GM12878 (cell line): ENCODE results near the gene FUS. TPM values are rescaled to one million over a fixed set of nuclear protein-coding genes. Genes with fewer than 3 reads are reported as not detected.

Experiments used
- ATAC-seq: fragments of 200-7000 bp; cut with Tn5 transposase; 3 replicates; pipeline ENCODE4 v1.9.1; 2020; ENCODE audit warnings: mild to moderate bottlenecking, moderate library complexity
- BruUV-seq: library from RNA; stranded (reverse); fragments of 400-500 nt; replicated peaks from 2 replicates; lab custom pipeline; 2021; lab: Mats Ljungman, UMichigan
- CTCF ChIA-PET: fragments of 300-600 bp; sonication (Branson Sonifier 250); formaldehyde crosslinking; extraction: SDS; loops from one replicate; lab custom pipeline; 2021; ENCODE audit warnings: inconsistent platforms; lab: Yijun Ruan, JAX
- POLR2A ChIA-PET: fragments of 350-600 bp; formaldehyde crosslinking; extraction: SDS; loops from one replicate; lab custom pipeline; 2021; ENCODE audit warnings: inconsistent platforms; lab: Charles Lee
- RAD21 ChIA-PET: fragments of 300-600 bp; sonication (Branson Sonifier 250); formaldehyde crosslinking; loops from one replicate; lab custom pipeline; 2023; ENCODE audit warnings: antibody characterized with exemption; ENCODE audit not compliant: unreplicated experiment; lab: Charles Lee
- SMC1A ChIA-PET: fragments of 300-600 bp; sonication (Branson Sonifier 250); formaldehyde crosslinking; loops from one replicate; lab custom pipeline; 2023; ENCODE audit not compliant: unreplicated experiment, uncharacterized antibody; lab: Charles Lee
- DNase-seq: peaks from one replicate; pipeline ENCODE4 v3.0.0-alpha.2; 2011; ENCODE audit warnings: low read depth, low spot score
- FAIRE-seq: peaks from 3 replicates; lab custom pipeline; 2011; peaks lifted over from hg19 to GRCh38; lab: Jason Lieb, UNC
- H2AFZ ChIP-seq: 2 replicates; pipeline ENCODE4 v1.6.0; 2011; ENCODE audit warnings: low read depth, low read length, control low read depth; ENCODE audit not compliant: control insufficient read depth
- H3K27ac ChIP-seq: 2 replicates; pipeline ENCODE4 v1.5.1; 2011; ENCODE audit warnings: control low read depth; ENCODE audit not compliant: control insufficient read depth, insufficient read depth
- H3K27me3 ChIP-seq, 2 experiments: replicated peaks in 1 of 2; 2 replicates each; pipeline versions ENCODE4 v1.6.0 to v1.6.1; 2011; ENCODE audit warnings: low read length in 1 of 2; ENCODE audit not compliant: control insufficient read depth in 2 of 2, insufficient read depth in 2 of 2
- H3K36me3 ChIP-seq, 2 experiments: 2 replicates each; pipeline ENCODE4 v1.5.1; 2011; ENCODE audit warnings: low read length in 1 of 2; ENCODE audit not compliant: control insufficient read depth in 2 of 2, insufficient read depth in 2 of 2
- H3K4me1 ChIP-seq: 2 replicates; pipeline ENCODE4 v1.6.1; 2011; ENCODE audit warnings: mild to moderate bottlenecking, low read length, moderate library complexity, mixed read lengths; ENCODE audit not compliant: control insufficient read depth, insufficient read depth
- H3K4me2 ChIP-seq: 2 replicates; pipeline ENCODE4 v1.6.0; 2011; ENCODE audit warnings: control low read depth; ENCODE audit not compliant: control insufficient read depth, insufficient read depth
- H3K4me3 ChIP-seq: fragments of 200-600 bp; sonication (generic); 2 replicates; pipeline ENCODE4 v1.5.1; 2016
- H3K79me2 ChIP-seq: 2 replicates; pipeline ENCODE4 v1.6.0; 2011; ENCODE audit warnings: low read length; ENCODE audit not compliant: control insufficient read depth, insufficient read depth
- H3K9ac ChIP-seq: 2 replicates; pipeline ENCODE4 v1.8.0; 2011; ENCODE audit warnings: low read length, control low read depth, mixed read lengths; ENCODE audit not compliant: control insufficient read depth, insufficient read depth
- H3K9me3 ChIP-seq: replicated peaks from 3 replicates; pipeline ENCODE4 v1.5.1; 2011; ENCODE audit warnings: mild to moderate bottlenecking, low read length; ENCODE audit not compliant: control insufficient read depth, insufficient read depth
- H4K20me1 ChIP-seq: 2 replicates; pipeline ENCODE4 v1.6.0; 2011; ENCODE audit not compliant: control insufficient read depth, insufficient read depth
- PML ChIP-seq: IDR thresholded peaks from 2 replicates; pipeline ENCODE4 v1.6.1; 2012; ENCODE audit warnings: low read length, inconsistent platforms
- POLR2A ChIP-seq: IDR thresholded peaks from 2 replicates; pipeline ENCODE4 v1.6.1; 2011; ENCODE audit warnings: low read depth, mild to moderate bottlenecking, low read length
- POLR2AphosphoS2 ChIP-seq: IDR thresholded peaks from 2 replicates; pipeline ENCODE4 v1.6.1; 2011; ENCODE audit warnings: low read depth, mild to moderate bottlenecking, low read length, improper control_type of control experiment, moderate library complexity
- POLR2AphosphoS5 ChIP-seq: IDR thresholded peaks from 2 replicates; pipeline ENCODE4 v1.6.1; 2011; ENCODE audit warnings: mild to moderate bottlenecking, low read length, inconsistent platforms
- POU2F2 ChIP-seq: IDR thresholded peaks from 3 replicates; pipeline ENCODE4 v1.6.1; 2011; ENCODE audit warnings: low read depth, mild to moderate bottlenecking, low read length, borderline replicate concordance
- RUNX3 ChIP-seq: IDR thresholded peaks from 2 replicates; pipeline ENCODE4 v1.6.1; 2012; ENCODE audit warnings: low read length, inconsistent platforms
- SMARCA5 ChIP-seq: fragments of 450-650 bp; IDR thresholded peaks from 2 replicates; pipeline ENCODE4 v1.6.1; 2017; ENCODE audit warnings: mild to moderate bottlenecking
- WGBS: methylation state at CpG from one replicate; pipeline ENCODE4 v1.1.6; 2016; ENCODE audit warnings: low lambda C conversion rate; ENCODE audit not compliant: insufficient replicate concordance, insufficient coverage; ENCODE audit errors: missing lambda C conversion rate; 5-methylcytosine and 5-hydroxymethylcytosine counted together
- in situ Hi-C: fragments of 300-500 bp; cut with MboI; formaldehyde crosslinking; loops from 9 replicates; pipeline ENCODE4 v1.14.3; 2018; ENCODE audit warnings: mixed read lengths
- intact Hi-C: fragments of 100-400 bp; cut with micrococcal nuclease; formaldehyde crosslinking; loops from one replicate; pipeline ENCODE4 v1.14.2; 2022; ENCODE audit not compliant: unreplicated experiment
- polyA plus RNA-seq, 11 experiments: library from polyadenylated mRNA; depleted of rRNA in 4 of 11; unstranded in 6 of 11; stranded (reverse) in 5 of 11; fragments of >200 nt; fragmentation: Nextera tagmentation in 4 of 11; fragmentation: Illumina TruSeq in 1 of 11; extraction: Ambion mirVana in 4 of 11; extraction: Trizol in 1 of 11; gene quantifications; 1 replicate in 1 of 11; 2 replicates in 10 of 11; pipeline versions ENCODE4 v1.2.1 to v1.2.3, GENCODE V29; 2011 to 2016; ENCODE audit warnings: inconsistent platforms in 2 of 11, missing spikeins in 2 of 11, low read depth in 1 of 11
- total RNA-seq, 4 experiments: library from RNA; depleted of rRNA in 3 of 4; stranded (reverse); fragments of >200 nt in 3 of 4; fragmentation: Illumina TruSeq in 1 of 4; extraction: Trizol in 1 of 4; gene quantifications; 2 replicates each; pipeline versions ENCODE4 v1.2.1 to v1.2.3, GENCODE V29; 2013 to 2021
- TF ChIP-seq, protein P1 (sequence below): IDR thresholded peaks from 2 replicates; pipeline ENCODE4 v1.6.1; 2012; ENCODE audit warnings: low read depth, low read length, improper control_type of control experiment

The FUS gene
- total and polyA plus RNA-seq, 10 of the 15 experiments (the other 5 are each of a cell fraction or from before 2014, with no cell fraction given): 46.8 to 521 (median 347) TPM

DNA sequence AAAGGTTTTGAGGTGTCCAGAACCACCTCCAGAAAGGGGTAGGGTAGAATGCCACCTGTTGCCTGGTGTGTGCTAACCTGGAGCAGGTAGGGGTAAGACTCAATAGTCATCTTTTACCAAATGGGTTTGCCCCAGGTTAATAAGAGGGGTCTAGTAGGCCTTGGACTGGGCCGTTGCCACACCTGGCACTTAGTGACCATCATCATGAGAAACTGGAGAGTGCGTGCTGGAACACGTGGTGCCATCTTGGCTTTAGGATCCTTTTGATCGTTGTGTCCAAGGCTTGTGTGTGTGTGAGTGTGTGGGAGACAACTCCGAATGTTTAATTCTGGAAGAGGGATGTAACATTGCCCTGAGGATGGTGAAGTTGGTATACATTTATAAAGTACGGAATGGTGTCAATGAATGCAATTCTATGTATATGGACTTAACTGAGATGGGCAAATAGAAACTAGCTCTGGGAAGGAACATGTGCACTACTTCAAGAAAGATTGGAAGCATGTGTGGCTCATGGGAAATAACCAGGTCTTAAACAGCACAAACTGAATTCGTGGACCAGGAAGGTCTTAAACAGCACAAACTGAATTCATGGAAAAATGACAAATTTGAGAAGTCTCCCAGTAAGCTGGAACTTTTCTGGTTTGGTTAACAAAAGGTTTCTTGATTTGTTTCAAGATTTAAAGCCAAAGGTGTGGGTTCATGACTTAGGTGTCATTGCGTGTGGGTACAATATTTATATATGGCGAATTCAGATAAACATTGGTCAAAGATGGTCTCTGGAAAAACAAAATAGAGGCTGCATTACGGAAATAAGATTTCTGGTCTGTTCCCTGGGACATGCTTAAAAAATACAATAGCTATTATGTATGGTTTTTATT, 7.2 kb downstream of the FUS start:
- no peak overlapping the region for H2AFZ ChIP-seq
- peaks cover 40 to 75% of the 10 kb centered on the region in 2 experiments for H3K36me3 ChIP-seq
- intact Hi-C loops: loop anchor here (10.0 kb wide), 1 partner anchor 688 kb away; the partner anchor contains the start of gene ZNF267
- no peak for DNase-seq
- ChIA-PET CTCF (interaction anchor here (0.7 to 1.4 kb wide), 5 partner anchors 9 to 255 kb away, joined by 3 to 5 read pairs (median 3); partner anchors contain the start of gene ZNF843), SMC1A (interaction anchor here (0.6 to 1.3 kb wide), 2 partner anchors 14 to 24 kb away, joined by 3 read pairs; no protein-coding TSS in a partner anchor)
- no peak overlapping the region for H3K27ac ChIP-seq
- TF ChIP-seq POLR2AphosphoS2 (peak; percentile 72; the same call in 1 of the 2 replicates), PML (peak; percentile 58; the same call in 1 of the 2 replicates), POLR2AphosphoS5 (peak; percentile 84), RUNX3 (peak; percentile 6; the same call in 1 of the 2 replicates), POLR2A (peak; percentile 72), POU2F2 (peak; percentile 26; the same call in 1 of the 3 replicates), SMARCA5 (no peak)
- TF ChIP-seq, protein P1, sequence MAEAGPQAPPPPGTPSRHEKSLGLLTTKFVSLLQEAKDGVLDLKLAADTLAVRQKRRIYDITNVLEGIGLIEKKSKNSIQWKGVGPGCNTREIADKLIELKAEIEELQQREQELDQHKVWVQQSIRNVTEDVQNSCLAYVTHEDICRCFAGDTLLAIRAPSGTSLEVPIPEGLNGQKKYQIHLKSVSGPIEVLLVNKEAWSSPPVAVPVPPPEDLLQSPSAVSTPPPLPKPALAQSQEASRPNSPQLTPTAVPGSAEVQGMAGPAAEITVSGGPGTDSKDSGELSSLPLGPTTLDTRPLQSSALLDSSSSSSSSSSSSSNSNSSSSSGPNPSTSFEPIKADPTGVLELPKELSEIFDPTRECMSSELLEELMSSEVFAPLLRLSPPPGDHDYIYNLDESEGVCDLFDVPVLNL: no peak
- TF ChIP-seq, all 136 proteins: peak for 6
- BruUV-seq: TSS peak; percentile 2
- no peak overlapping the region; the same call in 1 of the 2 replicates for H3K4me2 ChIP-seq
- ATAC-seq: 0 out of 3 replicates have a peak, but pooled peaks have one; percentile 4
- H3K9me3 ChIP-seq: no peaks in the 10 kb centered on the region
- H3K79me2 ChIP-seq: peaks cover 66% of the 10 kb centered on the region
- ChIA-PET POLR2A (interaction anchor here (0.5 kb wide), 1 partner anchor 68 kb away, joined by 4 read pairs; no protein-coding TSS in a partner anchor), RAD21 (no interaction called here)
- 80% methylated on average over 10 of the region's 10 CpGs for WGBS
- H3K4me1 ChIP-seq: peaks cover 4% of the 10 kb centered on the region
- no peak overlapping the region for H3K4me3 ChIP-seq
- FAIRE-seq: no peak
- H3K27me3 ChIP-seq: no peaks in the 10 kb centered on the region
- peaks cover 16% of the 10 kb centered on the region for H4K20me1 ChIP-seq
- H3K9ac ChIP-seq: no peak overlapping the region
- in situ Hi-C loops: no loop called here
